ENCODE results near the gene MST1. TPM values are rescaled to one million over a fixed set of nuclear protein-coding genes. Genes with fewer than 3 reads are reported as not detected.

MST1 gene
- total RNA-seq, 4 donors from 2014 or later: 0.10 to 4.8 (median 2.4) TPM

DNA sequence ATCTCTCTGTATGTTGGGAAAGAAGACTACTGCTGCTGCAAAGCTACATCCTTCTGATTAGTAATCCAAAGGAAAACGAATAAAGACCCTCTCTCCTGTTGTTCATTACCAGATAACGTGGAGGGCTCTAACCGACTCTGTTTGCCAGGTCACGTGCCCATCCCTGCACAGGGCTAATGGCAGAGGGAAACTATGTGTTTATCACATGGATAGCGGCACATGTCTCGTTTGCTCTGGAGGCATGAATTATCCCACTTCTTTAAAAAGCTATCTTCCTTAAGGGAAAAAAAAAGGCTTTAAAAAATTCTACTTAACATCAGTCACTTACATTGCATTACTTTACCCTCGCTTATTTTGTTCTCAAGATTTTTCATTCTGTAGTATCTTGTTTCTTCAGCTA, 48.0 kb downstream of the MST1 start:
- in situ Hi-C loops (cut with MboI; ENCODE audit: low sequenced_read_pairs in 4 of 4) (no loop called here), intact Hi-C loops (cut with DNase I; ENCODE audit: low total_unique reads) (no loop called here)
- DNase-seq (no peak), ATAC-seq (no peak)
- no peak overlapping the region for H3K27ac ChIP-seq
- H3K36me3 ChIP-seq: no peaks in the 10 kb centered on the region
- no peaks in the 10 kb centered on the region for H3K27me3 ChIP-seq
- H3K9me3 ChIP-seq: no peaks in the 10 kb centered on the region
- no peak overlapping the region for H3K4me3 ChIP-seq
- H3K4me1 ChIP-seq: no peaks in the 10 kb centered on the region
- no peak for TF ChIP-seq POLR2A (IDR thresholded peaks at IDR 0.05)
- TF ChIP-seq, protein P1, sequence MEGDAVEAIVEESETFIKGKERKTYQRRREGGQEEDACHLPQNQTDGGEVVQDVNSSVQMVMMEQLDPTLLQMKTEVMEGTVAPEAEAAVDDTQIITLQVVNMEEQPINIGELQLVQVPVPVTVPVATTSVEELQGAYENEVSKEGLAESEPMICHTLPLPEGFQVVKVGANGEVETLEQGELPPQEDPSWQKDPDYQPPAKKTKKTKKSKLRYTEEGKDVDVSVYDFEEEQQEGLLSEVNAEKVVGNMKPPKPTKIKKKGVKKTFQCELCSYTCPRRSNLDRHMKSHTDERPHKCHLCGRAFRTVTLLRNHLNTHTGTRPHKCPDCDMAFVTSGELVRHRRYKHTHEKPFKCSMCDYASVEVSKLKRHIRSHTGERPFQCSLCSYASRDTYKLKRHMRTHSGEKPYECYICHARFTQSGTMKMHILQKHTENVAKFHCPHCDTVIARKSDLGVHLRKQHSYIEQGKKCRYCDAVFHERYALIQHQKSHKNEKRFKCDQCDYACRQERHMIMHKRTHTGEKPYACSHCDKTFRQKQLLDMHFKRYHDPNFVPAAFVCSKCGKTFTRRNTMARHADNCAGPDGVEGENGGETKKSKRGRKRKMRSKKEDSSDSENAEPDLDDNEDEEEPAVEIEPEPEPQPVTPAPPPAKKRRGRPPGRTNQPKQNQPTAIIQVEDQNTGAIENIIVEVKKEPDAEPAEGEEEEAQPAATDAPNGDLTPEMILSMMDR (IDR thresholded peaks at IDR 0.05 in 4 of 5, conservative IDR thresholded peaks at IDR 0.05 in 1 of 5): no peak

DNA sequence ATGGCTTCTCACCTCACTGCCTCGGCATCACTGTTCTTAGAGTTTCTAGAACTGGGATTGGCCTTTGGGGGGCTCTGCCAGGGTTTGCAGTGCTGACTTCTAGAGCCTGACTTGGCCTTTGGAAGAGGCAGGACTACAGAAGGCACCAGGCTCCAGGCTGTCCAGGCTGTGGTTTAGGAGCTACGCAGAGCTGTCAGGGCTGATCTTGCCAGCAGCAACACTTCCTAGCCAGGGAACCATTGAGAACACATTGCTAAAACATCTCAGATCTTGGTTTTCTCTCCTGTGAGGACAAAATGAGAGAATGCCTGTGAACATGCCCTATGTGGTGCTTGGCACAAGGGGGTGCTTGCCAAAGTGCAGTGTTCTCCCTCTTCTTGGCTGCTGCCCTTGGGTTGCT, 49.7 kb downstream of the MST1 start:
- in situ Hi-C loops (cut with MboI; ENCODE audit: low sequenced_read_pairs in 4 of 4): no loop called here
- H3K27ac ChIP-seq: no peak overlapping the region
- H3K9me3 ChIP-seq: no peaks in the 10 kb centered on the region
- no peak overlapping the region for H3K4me3 ChIP-seq
- H3K27me3 ChIP-seq: no peaks in the 10 kb centered on the region
- ATAC-seq: no peak
- no peaks in the 10 kb centered on the region for H3K4me1 ChIP-seq
- DNase-seq: no peak
- TF ChIP-seq, protein P1 (IDR thresholded peaks at IDR 0.05 in 4 of 5, conservative IDR thresholded peaks at IDR 0.05 in 1 of 5): no peak
- no peak for TF ChIP-seq POLR2A (IDR thresholded peaks at IDR 0.05)
- H3K36me3 ChIP-seq: no peaks in the 10 kb centered on the region
- intact Hi-C loops (cut with DNase I; ENCODE audit: low total_unique reads): no loop called here

DNA sequence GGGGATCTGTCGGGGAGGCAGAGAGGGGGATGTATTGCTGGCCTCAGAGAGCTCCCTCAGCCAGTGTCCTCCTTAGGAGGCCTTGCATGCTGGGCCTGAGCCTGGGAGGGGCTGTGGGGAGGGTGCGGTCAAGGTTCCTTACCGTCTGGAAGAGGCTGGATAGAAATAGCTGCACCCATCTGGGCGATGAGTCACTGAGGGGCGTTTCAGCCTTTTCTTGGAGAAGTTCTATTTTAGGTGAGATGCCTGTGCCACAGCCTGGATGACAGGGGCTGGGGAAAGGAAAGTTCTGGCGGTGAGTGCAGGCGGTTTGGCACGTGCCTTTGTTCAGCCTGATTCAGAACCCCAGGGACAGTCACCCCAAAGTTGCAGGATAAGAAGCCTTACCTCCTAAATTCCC, 50.8 kb downstream of the MST1 start:
- Histone ChIP-seq H3K4me1 (no peaks in the 10 kb centered on the region), H3K27me3 (no peaks in the 10 kb centered on the region), H3K9me3 (no peaks in the 10 kb centered on the region), H3K36me3 (no peaks in the 10 kb centered on the region), H3K4me3 (no peak overlapping the region), H3K27ac (no peak overlapping the region)
- TF ChIP-seq, protein P1 (IDR thresholded peaks at IDR 0.05 in 4 of 5, conservative IDR thresholded peaks at IDR 0.05 in 1 of 5): no peak
- no peak for TF ChIP-seq POLR2A (IDR thresholded peaks at IDR 0.05)
- no peak for DNase-seq
- intact Hi-C loops (cut with DNase I; ENCODE audit: low total_unique reads) (no loop called here), in situ Hi-C loops (cut with MboI; ENCODE audit: low sequenced_read_pairs in 4 of 4) (no loop called here)
- no peak for ATAC-seq

DNA sequence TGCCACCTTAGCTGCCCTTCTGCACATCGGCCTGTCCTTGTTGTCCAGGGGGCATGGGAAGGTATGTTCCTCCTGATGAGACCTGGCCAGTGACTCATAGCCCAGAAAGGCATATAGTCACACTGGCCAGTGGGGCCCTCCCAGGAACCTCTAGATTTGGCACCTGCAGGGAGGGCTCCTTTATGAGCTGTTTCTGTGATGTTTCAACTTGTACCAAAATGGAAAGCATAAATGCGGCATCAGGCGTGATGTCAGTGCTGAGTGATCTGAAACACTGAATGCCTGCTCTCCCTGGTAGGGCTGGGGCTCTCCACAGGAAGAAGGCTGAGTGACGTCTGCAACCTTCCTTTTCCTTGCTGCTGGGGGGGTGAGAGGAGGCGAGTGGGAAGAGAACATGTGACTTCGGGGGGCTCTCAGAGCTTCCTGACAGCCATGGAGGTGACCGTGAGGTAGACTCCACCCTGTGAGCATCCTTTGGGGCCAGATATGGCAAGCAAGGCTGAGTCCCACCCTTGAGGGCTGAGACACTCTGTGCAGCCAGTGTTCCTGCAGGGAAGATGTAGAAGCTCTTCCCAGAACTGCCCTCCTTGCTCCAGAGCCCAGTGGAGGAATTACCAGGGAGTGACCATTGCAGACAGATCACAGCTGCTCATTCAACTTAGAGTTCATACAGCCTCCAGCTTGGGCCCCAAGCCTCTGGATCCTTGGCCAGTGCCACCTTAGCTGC, 52.2 kb downstream of the MST1 start:
- DNase-seq (no peak), ATAC-seq (no peak)
- no peaks in the 10 kb centered on the region for H3K9me3 ChIP-seq
- no peak overlapping the region for H3K4me3 ChIP-seq
- no peaks in the 10 kb centered on the region for H3K4me1 ChIP-seq
- in situ Hi-C loops (cut with MboI; ENCODE audit: low sequenced_read_pairs in 4 of 4) (no loop called here), intact Hi-C loops (cut with DNase I; ENCODE audit: low total_unique reads) (no loop called here)
- no peak overlapping the region for H3K27ac ChIP-seq
- no peaks in the 10 kb centered on the region for H3K36me3 ChIP-seq
- H3K27me3 ChIP-seq: no peaks in the 10 kb centered on the region
- TF ChIP-seq, protein P1 (IDR thresholded peaks at IDR 0.05 in 4 of 5, conservative IDR thresholded peaks at IDR 0.05 in 1 of 5): no peak
- TF ChIP-seq POLR2A (IDR thresholded peaks at IDR 0.05): no peak

DNA sequence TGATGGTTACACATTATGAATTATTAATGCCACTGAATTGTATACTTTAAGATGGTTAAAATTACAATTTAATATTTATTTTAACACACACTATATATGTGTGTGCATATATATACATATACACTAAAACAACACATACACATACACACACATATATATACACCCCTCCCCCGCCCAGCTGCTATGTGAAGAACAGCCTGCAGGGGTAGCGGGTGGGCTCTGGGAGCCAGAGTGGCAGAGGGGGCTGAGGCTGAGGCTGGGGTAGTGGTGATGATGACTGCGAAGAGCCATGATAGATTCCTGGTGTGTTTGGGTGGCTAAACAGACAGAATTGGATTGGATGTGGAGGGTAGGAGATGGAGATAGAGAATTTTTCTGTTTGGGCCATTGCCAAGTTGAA, 54.5 kb downstream of the MST1 start:
- DNase-seq: no peak
- Histone ChIP-seq H3K27ac (no peak overlapping the region), H3K9me3 (no peaks in the 10 kb centered on the region), H3K36me3 (no peaks in the 10 kb centered on the region), H3K4me3 (no peak overlapping the region), H3K27me3 (no peaks in the 10 kb centered on the region), H3K4me1 (no peaks in the 10 kb centered on the region)
- no peak for TF ChIP-seq POLR2A (IDR thresholded peaks at IDR 0.05)
- TF ChIP-seq, protein P1 (IDR thresholded peaks at IDR 0.05 in 4 of 5, conservative IDR thresholded peaks at IDR 0.05 in 1 of 5): no peak
- in situ Hi-C loops (cut with MboI; ENCODE audit: low sequenced_read_pairs in 4 of 4) (no loop called here), intact Hi-C loops (cut with DNase I; ENCODE audit: low total_unique reads) (no loop called here)
- no peak for ATAC-seq

Measured in gastrocnemius medialis (tissue), 4 donors.